Endometrial microvascular endothelial cells (primary cell): Measurements from ENCODE around the gene CETN1. TPM values are rescaled to one million over a fixed set of nuclear protein-coding genes. Genes with fewer than 3 reads are reported as not detected.

Source experiments
- in situ Hi-C: cut with HindIII; loops from 2 replicates; pipeline ENCODE4 v1.10.0; 2017; ENCODE audit warnings: low sequenced_read_pairs, low pct_unique_long_range_greater_than_20kb; ENCODE audit errors: inconsistent ontology term
- total RNA-seq: library from RNA; depleted of rRNA; stranded (reverse); fragments of >200 nt; gene quantifications from one replicate; pipeline ENCODE4 v1.2.3, GENCODE V29; 2015; ENCODE audit errors: inconsistent ontology term

The CETN1 gene
- total RNA-seq: not detected

DNA sequence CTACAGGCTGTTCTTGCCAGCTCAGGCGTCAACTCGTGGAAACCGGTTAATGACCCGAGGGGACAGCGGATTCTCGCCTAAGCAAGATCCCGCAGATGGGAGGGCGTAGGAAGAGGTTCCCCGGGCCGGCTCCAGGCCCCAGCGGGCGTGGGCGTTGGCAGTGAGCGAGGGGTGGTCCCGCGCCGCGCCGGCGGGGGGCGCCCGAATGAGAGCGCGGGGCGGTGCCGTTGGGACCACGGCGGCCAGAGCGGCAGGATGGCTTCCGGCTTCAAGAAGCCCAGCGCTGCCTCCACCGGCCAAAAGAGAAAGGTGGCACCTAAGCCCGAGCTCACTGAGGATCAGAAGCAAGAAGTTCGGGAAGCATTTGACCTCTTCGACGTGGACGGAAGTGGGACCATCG lies at the start of gene CETN1:
Gene CETN1, plus strand, starts transcription at position 227 of the 400 bp plus-strand sequence. Its CDS starts 29 bp downstream, at position 256.
- in situ Hi-C loops: no loop called here

GRCh38 chr18:532018-532417 lies 48.2 kb upstream of the CETN1 start:
- in situ Hi-C loops: no loop called here

- in situ Hi-C loops: no loop called here
Observed at GRCh38 chr18:532632-533031, 47.5 kb upstream of the CETN1 start.

- in situ Hi-C loops: no loop called here
Observed at GRCh38 chr18:533995-534601, 46.1 kb upstream of the CETN1 start.

GRCh38 chr18:543447-544078 lies 36.6 kb upstream of the CETN1 start:
- in situ Hi-C loops: no loop called here

DNA sequence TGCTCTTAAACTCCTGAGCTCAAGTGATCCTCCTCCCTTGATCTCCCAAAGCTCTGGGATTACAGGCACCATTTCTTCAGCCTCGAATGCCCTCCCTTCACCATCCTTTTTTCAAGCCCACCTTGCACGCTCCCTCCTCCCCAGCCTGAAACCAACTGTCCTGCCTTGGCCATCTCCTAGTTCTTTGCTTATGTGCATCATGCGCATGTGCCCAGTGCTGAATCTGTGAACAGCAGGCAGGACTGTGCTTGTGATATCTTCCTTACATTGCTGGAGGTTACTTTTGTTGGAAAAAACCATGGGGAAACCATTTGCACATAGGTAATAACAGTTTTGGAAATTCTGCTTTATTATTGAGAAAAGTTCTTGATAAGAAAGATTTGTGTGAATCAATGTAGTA lies 30.2 kb upstream of the CETN1 start:
- in situ Hi-C loops: no loop called here

DNA sequence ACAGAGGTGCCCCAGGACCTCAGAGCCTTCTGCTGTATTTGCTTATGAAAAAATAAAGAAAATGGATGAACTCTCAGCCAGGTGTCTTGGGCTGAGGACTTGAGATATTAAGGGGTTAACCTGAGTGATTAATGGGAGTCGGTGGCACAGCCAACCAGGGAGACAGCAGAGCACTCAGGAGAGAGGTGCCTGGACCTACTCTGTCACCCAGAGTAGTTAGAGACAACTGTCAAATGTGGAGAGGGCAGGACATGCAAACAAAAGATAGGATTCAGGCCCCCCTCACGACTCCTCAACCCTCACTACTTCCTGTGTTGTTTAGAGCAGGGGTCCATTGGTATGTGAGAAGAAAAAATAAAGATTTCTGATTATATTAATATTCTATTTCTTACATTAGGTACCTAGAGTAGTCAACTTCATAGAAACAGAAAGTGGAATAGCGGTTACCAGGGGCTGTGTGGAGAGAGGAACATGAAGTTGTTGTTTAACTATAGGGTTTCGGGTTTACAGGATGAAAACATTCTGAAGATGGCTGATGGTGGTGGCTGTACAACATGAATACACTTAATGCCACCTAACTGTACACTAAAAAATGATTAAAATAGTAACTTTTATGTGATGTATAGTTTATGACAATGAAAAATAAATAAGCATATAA lies 28.6 kb upstream of the CETN1 start:
- in situ Hi-C loops: no loop called here

DNA sequence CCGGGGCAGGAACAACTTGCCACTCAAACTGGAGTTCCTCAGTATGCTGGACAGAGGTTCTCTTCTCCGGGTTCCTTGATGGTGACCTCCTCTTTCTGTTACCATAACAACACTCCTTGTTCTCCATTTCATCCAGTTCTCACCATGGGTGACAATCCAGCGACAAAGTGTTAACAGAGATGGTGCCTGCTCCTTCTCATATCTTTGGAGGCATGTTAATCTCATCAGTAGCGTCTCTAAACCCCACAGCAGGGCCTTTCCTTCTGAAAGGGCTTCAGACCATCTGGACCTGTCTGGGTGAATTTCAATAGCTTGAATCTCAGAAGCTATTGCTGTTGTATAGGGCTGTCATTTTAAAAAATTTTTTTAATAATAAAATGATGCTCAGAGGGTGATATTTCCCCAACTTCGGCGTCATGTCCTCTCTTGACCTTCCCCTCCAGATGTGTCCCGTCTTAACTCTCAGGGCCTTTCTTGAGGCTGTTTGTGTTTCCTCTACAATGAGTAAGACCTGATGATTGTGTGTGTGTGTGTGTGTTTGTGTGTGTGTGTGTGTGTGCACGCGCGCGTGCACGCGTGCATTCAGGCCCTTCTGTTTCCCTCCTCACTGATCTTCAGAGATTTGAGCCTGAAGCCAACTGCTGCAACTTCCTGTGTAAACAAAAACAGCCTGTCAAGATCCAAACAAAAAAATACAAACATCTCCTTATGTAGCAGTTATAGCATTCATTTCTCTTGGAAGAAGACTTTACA lies 24.3 kb upstream of the CETN1 start:
- in situ Hi-C loops: no loop called here

DNA sequence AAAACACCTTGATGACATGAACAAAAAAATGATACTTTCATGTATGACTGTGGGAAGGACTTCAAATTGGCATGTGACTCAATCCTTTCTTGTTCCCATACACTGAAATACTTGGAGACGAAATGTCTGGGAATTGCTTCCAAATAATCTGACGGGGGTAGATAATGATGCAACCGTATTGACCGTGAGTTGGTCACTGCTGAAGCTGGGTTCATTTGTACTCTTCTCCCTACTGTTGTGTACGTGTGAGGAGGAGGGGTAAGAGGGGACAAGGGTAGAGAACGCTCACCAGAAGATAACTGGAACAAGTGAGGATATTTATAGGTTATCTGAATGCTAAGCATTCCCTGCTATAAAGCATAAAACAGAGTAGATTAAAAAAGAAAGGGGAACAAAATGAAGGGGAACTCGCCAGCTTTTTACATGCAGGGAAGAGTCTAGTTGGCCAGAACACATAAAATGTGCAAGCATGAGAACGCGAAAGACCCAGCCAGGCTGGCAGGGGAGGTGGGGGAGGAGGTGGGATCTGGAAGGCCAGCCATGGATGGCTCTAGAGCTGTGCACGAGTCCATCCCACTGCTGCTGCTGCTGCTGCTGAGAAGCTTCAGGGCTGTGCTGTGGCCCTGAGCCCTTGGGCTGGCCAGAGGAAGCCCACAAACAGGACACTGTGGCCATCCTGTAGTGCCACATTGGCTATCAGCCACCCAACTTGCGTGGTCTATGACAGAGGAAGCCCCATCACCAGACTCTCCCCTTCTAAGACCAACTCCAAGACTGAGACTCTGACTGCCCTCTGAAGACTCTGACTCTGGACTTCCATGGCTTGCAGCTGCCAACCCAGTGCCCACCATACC lies 15.2 kb upstream of the CETN1 start:
- in situ Hi-C loops: no loop called here

DNA sequence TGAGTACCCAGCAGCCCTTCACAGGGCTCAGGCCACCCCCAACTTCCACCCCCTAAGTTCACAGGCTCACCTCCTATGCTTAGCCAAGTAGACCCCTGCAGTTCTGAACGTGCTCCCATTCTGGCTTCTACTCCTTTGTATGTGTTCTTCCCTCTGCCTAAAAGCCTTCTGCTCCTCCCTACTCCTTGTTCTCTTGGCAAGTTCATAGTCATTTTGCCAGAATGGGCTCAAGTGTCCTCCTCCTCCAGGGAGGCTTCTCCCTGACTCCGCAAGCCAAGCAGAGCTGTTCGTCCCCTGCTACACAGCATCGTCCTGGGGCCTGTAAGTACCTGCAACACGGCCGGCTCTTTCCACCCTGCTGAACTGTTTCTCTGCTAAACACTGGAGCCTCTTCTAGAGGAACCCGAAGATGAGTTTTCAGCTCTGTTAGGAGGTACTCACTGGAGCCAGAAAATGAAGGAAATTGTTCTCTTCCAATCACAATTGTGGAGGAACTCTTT lies 14.6 kb upstream of the CETN1 start:
- in situ Hi-C loops: no loop called here

DNA sequence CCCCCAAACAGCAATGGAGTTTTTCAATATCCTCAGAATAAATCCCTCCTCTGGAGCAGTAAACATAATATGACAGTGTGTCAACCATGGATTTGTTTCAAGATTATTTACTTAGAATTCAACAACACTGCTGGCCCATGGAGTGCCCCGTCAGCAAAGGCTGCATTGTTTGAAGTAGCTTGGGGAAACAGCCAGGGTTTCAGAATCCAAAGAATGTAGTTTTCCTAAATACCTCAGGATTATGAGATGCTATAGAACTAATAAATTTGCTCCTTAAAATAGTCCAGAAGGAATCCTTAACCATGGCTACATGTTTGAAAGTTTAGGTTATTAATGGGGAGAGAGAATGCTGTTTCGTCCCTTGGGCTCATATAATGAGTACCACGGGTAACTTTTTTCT lies 13.1 kb upstream of the CETN1 start:
- in situ Hi-C loops: no loop called here

GRCh38 chr18:568731-569130 lies 11.4 kb upstream of the CETN1 start:
- in situ Hi-C loops: no loop called here

- in situ Hi-C loops: no loop called here
Observed at GRCh38 chr18:570256-570655, 9.9 kb upstream of the CETN1 start.

- in situ Hi-C loops: no loop called here
Observed at GRCh38 chr18:570697-571096, 9.5 kb upstream of the CETN1 start.

- in situ Hi-C loops: no loop called here
Observed at GRCh38 chr18:572091-572830, 7.9 kb upstream of the CETN1 start.

DNA sequence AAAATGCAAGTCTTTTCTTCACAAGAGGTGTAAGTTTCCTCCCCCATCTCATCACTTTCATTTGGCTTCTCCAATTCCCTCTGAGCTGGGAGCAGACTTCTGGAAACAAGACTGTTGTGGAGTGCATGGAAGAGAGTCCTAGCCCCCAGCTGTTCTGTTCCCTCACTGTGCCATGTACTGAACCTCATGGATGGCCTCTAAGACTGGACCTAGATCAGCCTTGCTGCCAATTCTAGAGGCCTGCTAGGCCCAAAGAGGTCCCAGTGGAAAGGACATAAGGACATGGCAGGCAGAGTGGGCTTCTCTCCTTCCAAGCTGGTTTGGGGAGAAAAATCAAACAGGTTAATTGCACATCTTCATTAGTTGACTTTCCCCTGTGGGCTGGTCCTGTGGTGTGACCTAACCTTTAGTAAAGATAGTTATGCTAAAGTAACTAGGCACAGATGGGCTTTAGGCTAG lies 7.3 kb upstream of the CETN1 start:
- in situ Hi-C loops: no loop called here

DNA sequence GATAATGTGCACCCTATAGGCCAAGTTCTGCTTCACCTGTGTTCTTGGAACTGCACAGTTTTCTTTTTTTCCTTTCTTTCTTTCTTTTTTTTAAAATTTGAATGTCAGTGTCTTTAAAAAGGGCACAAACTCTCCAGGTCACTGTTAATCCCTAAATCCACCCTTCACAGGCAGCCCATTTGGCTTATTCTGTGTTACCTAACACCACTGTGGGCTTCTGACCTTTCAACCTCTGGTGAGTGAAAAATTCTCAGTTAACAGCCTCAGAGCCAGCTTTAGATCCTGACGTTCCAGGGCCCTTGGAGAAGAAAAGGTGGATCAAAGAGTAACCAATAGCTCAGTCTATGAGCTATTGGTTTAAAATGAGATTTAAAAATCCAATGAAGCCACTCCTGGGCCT lies 6.8 kb upstream of the CETN1 start:
- in situ Hi-C loops: no loop called here
